HepG2 (cell line): ENCODE results near the gene GEMIN2. TPM values are rescaled to one million over a fixed set of nuclear protein-coding genes. Genes with fewer than 3 reads are reported as not detected.
A peak's percentile ranks its signal among the peaks of the same experiment; 100 is the strongest.

Source experiments
- ATAC-seq: fragments of 200-7000 bp; cut with Tn5 transposase; 3 replicates; pipeline ENCODE4 v1.9.1; 2020; ENCODE audit warnings: mild to moderate bottlenecking, moderate library complexity
- BruUV-seq: library from RNA; stranded (reverse); fragments of 400-500 nt; replicated peaks from 2 replicates; lab custom pipeline; 2021; lab: Mats Ljungman, UMichigan
- CTCF ChIA-PET: fragments of 300-600 bp; formaldehyde crosslinking; extraction: SDS; loops from one replicate; lab custom pipeline; 2021; ENCODE audit warnings: low total read pairs, inconsistent platforms, low intra/inter-chr PET ratio; lab: Yijun Ruan, JAX
- POLR2A ChIA-PET: fragments of 350-600 bp; sonication (Branson Sonifier 250); formaldehyde crosslinking; loops from one replicate; lab custom pipeline; 2020; ENCODE audit warnings: antibody characterized with exemption, inconsistent platforms; lab: Yijun Ruan, JAX
- DNase-seq: peaks from one replicate; pipeline ENCODE4 v3.0.0-alpha.2; 2015; ENCODE audit warnings: low spot score
- FAIRE-seq: peaks from 3 replicates; lab custom pipeline; 2011; peaks lifted over from hg19 to GRCh38; lab: Jason Lieb, UNC
- H2AFZ ChIP-seq: one replicate; pipeline ENCODE4 v1.6.1; 2011; ENCODE audit warnings: low read length, inconsistent platforms
- H3K27ac ChIP-seq: fragments of 300-600 bp; 3 replicates; pipeline ENCODE4 v1.8.0; 2011; ENCODE audit warnings: mixed run types, mild to moderate bottlenecking, mixed read lengths, low read length, inconsistent platforms; ENCODE audit not compliant: insufficient read depth; ENCODE audit errors: extremely low read length
- H3K27me3 ChIP-seq, 2 experiments: fragments of 200-600 bp in 1 of 2; 2 replicates in 1 of 2; 3 replicates in 1 of 2; pipeline versions ENCODE4 v1.6.0 to v1.8.0; 2011; ENCODE audit warnings: low read length in 2 of 2, mild to moderate bottlenecking in 2 of 2, moderate library complexity in 2 of 2, inconsistent platforms in 1 of 2; ENCODE audit not compliant: insufficient read depth in 2 of 2, control insufficient read depth in 1 of 2
- H3K36me3 ChIP-seq, 2 experiments: fragments of 200-600 bp in 1 of 2; replicated peaks in 1 of 2; 2 replicates in 1 of 2; 3 replicates in 1 of 2; pipeline versions ENCODE4 v1.5.1 to v1.8.0; 2011; ENCODE audit warnings: low read length in 2 of 2, inconsistent platforms in 1 of 2; ENCODE audit not compliant: insufficient read depth in 2 of 2, control insufficient read depth in 1 of 2
- H3K4me1 ChIP-seq: 2 replicates; pipeline ENCODE4 v1.5.1; 2012; ENCODE audit warnings: low read length, inconsistent platforms; ENCODE audit not compliant: insufficient read depth
- H3K4me2 ChIP-seq: 2 replicates; pipeline ENCODE4 v1.6.0; 2011; ENCODE audit warnings: low read depth, low read length, inconsistent platforms
- H3K4me3 ChIP-seq, 3 experiments: fragments of 200-600 bp in 1 of 3; sonication (generic), shearing (Covaris generic) in 1 of 3; replicated peaks in 1 of 3; 2 replicates each; pipeline ENCODE4 v1.5.1; 2011 to 2016; ENCODE audit warnings: low read length in 3 of 3, inconsistent platforms in 2 of 3, low read depth in 2 of 3, mild to moderate bottlenecking in 2 of 3, control low read depth in 1 of 3, mixed read lengths in 1 of 3; ENCODE audit not compliant: insufficient read depth in 1 of 3
- H3K79me2 ChIP-seq: one replicate; pipeline ENCODE4 v1.6.1; 2011; ENCODE audit warnings: low read length, inconsistent platforms; ENCODE audit not compliant: insufficient read depth
- H3K9ac ChIP-seq: 2 replicates; pipeline ENCODE4 v1.6.0; 2011; ENCODE audit warnings: mild to moderate bottlenecking, low read depth, low read length, inconsistent platforms; ENCODE audit not compliant: insufficient read depth
- H3K9me3 ChIP-seq: 2 replicates; pipeline ENCODE4 v1.5.1; 2012; ENCODE audit warnings: mild to moderate bottlenecking, low read length
- H4K20me1 ChIP-seq: 2 replicates; pipeline ENCODE4 v1.6.0; 2011; ENCODE audit warnings: inconsistent platforms, mild to moderate bottlenecking, low read length, moderate library complexity; ENCODE audit not compliant: insufficient read depth
- ATF4 ChIP-seq, 2 experiments: fragments of 450-650 bp in 1 of 2; sonication (generic) in 1 of 2; formaldehyde crosslinking; IDR thresholded peaks; 2 replicates each; pipeline versions ENCODE4 v1.5.0 to v1.8.0; 2020 to 2022; ENCODE audit warnings: mild to moderate bottlenecking in 1 of 2, missing genetic modification reagents in 1 of 2
- ATF6 ChIP-seq: sonication (generic); formaldehyde crosslinking; conservative IDR thresholded peaks from 2 replicates; pipeline ENCODE4 v1.4.0; 2020; ENCODE audit warnings: missing genetic modification reagents
- DNMT3B ChIP-seq: conservative IDR thresholded peaks from 2 replicates; pipeline ENCODE4 v1.6.1; 2016; ENCODE audit warnings: missing biosample characterization, control low read depth
- ERF ChIP-seq: IDR thresholded peaks from 2 replicates; pipeline ENCODE4 v1.6.1; 2018; ENCODE audit warnings: missing biosample characterization, missing genetic modification reagents
- HMGXB3 ChIP-seq: sonication (generic); formaldehyde crosslinking; IDR thresholded peaks from 2 replicates; pipeline ENCODE4 v1.4.0; 2020; ENCODE audit warnings: missing genetic modification reagents, borderline replicate concordance
- MIER3 ChIP-seq: IDR thresholded peaks from 2 replicates; pipeline ENCODE4 v1.6.1; 2016; ENCODE audit warnings: missing compliant biosample characterization, borderline replicate concordance
- MIXL1 ChIP-seq: IDR thresholded peaks from 2 replicates; pipeline ENCODE4 v1.6.1; 2016
- NFKB2 ChIP-seq: sonication (generic); formaldehyde crosslinking; IDR thresholded peaks from 2 replicates; pipeline ENCODE4 v1.4.0; 2020; ENCODE audit warnings: missing genetic modification reagents, borderline replicate concordance
- RBFOX2 ChIP-seq: fragments of 200-400 bp; formaldehyde crosslinking; IDR thresholded peaks from 2 replicates; pipeline ENCODE4 v1.6.1; 2017; ENCODE audit warnings: low read depth, mild to moderate bottlenecking, low read length
- RFXANK ChIP-seq: IDR thresholded peaks from 2 replicates; pipeline ENCODE4 v1.6.1; 2016
- SMAD3 ChIP-seq: sonication (generic); formaldehyde crosslinking; IDR thresholded peaks from 2 replicates; pipeline ENCODE4 v1.4.0; 2020; ENCODE audit warnings: missing genetic modification reagents
- SOX13 ChIP-seq, 3 experiments: fragments of 450-650 bp in 1 of 3; sonication (generic) in 1 of 3; formaldehyde crosslinking in 1 of 3; IDR thresholded peaks in 2 of 3; conservative IDR thresholded peaks in 1 of 3; 2 replicates each; pipeline versions ENCODE4 v1.5.0 to v1.6.1; 2016 to 2020; ENCODE audit warnings: antibody characterized with exemption in 1 of 3, mild to moderate bottlenecking in 1 of 3, missing compliant biosample characterization in 1 of 3, missing genetic modification reagents in 1 of 3, moderate library complexity in 1 of 3
- ZBTB1 ChIP-seq: sonication (generic); formaldehyde crosslinking; IDR thresholded peaks from 2 replicates; pipeline ENCODE4 v1.4.0; 2020; ENCODE audit warnings: missing genetic modification reagents, borderline replicate concordance
- ZC3H13 ChIP-seq: sonication (generic); formaldehyde crosslinking; IDR thresholded peaks from 2 replicates; pipeline ENCODE4 v1.8.1; 2023; ENCODE audit warnings: mild to moderate bottlenecking, missing genetic modification reagents, moderate library complexity
- ZNF264 ChIP-seq: sonication (generic); formaldehyde crosslinking; IDR thresholded peaks from 2 replicates; pipeline ENCODE4 v1.4.0; 2020; ENCODE audit warnings: missing genetic modification reagents
- ZNF703 ChIP-seq: sonication (generic); formaldehyde crosslinking; IDR thresholded peaks from 2 replicates; pipeline ENCODE4 v1.5.1; 2020; ENCODE audit warnings: missing genetic modification reagents, mild to moderate bottlenecking, moderate library complexity, borderline replicate concordance
- ZSCAN21 ChIP-seq: sonication (generic); formaldehyde crosslinking; IDR thresholded peaks from 2 replicates; pipeline ENCODE4 v1.8.0; 2022; ENCODE audit warnings: mild to moderate bottlenecking, missing genetic modification reagents, moderate library complexity, borderline replicate concordance
- in situ Hi-C: cut with HindIII; loops from 2 replicates; pipeline ENCODE4 v1.10.0; 2017; ENCODE audit warnings: low pct_unique_long_range_greater_than_20kb; ENCODE audit not compliant: extremely low pct_ligation_motif_present
- intact Hi-C: fragments of 100-400 bp; cut with micrococcal nuclease; formaldehyde crosslinking; loops from one replicate; pipeline ENCODE4 v1.10.0; 2022; ENCODE audit not compliant: unreplicated experiment
- polyA plus RNA-seq, 8 experiments: library from polyadenylated mRNA; depleted of rRNA in 3 of 8; stranded (reverse) in 7 of 8; unstranded in 1 of 8; fragments of >200 nt; fragmentation: Illumina TruSeq in 4 of 8; extraction: Trizol in 4 of 8; gene quantifications; 2 replicates each; pipeline versions ENCODE4 v1.2.1 to v1.2.3, GENCODE V29; 2011 to 2016; ENCODE audit warnings: low read depth in 4 of 8, missing spikeins in 1 of 8, mixed read lengths in 1 of 8; ENCODE audit not compliant: insufficient read depth in 1 of 8
- total RNA-seq, 5 experiments: library from RNA; depleted of rRNA; stranded (reverse); fragments of >200 nt; fragmentation: Illumina TruSeq; extraction: Trizol; gene quantifications; 2 replicates each; pipeline ENCODE4 v1.2.3, GENCODE V29; 2016; ENCODE audit warnings: low read depth in 1 of 5

GEMIN2 gene
- total and polyA plus RNA-seq, 2 of the 13 experiments (the other 11 are each of a cell fraction or from before 2014, with no cell fraction given), result 54.8 to 110 TPM

- ChIA-PET POLR2A (interaction anchor here (1.5 to 4.1 kb wide), 6 partner anchors 15 to 333 kb away, joined by 3 to 25 read pairs (median 9); partner anchors contain the start of genes FBXO33, GEMIN2, PNN and TRAPPC6B), CTCF (no interaction called here)
- Histone ChIP-seq H4K20me1 (peaks cover 73% of the 10 kb centered on the region), H3K4me3 (peak overlapping the region; percentile 5 to 90 (median 8); a peak in 4 of 6 replicates), H3K36me3 (peaks cover 12 to 25% of the 10 kb centered on the region in 2 experiments), H3K27me3 (no peaks in the 10 kb centered on the region; a peak in 1 of 5 replicates), H3K9ac (peak overlapping the region; percentile 12; the same call in 1 of the 2 replicates), H3K9me3 (no peaks in the 10 kb centered on the region), H3K27ac (peak overlapping the region; percentile 0), H3K4me1 (peaks cover 82% of the 10 kb centered on the region), H3K4me2 (peak overlapping the region; percentile 78), H2AFZ (no peak overlapping the region), H3K79me2 (peaks cover 84% of the 10 kb centered on the region)
- ATAC-seq (no peak), FAIRE-seq (no peak), DNase-seq (no peak)
- in situ Hi-C loops, result loop anchor here (5.0 kb wide), 1 partner anchor 333 kb away; the partner anchor contains the start of gene FBXO33
- intact Hi-C loops, result no loop called here
- BruUV-seq, result TSS peak; percentile 11
- TF ChIP-seq RBFOX2 (peak; percentile 52), ZNF264 (no peak), ZSCAN21 (no peak), ZNF703 (CRISPR knock-in tag) (no peak), NFKB2 (CRISPR knock-in tag) (no peak), ATF4 (CRISPR knock-in tag; IDR thresholded peaks at IDR 0.05) (no peak), DNMT3B (CRISPR knock-in tag) (no peak), SMAD3 (CRISPR knock-in tag) (0 out of 2 replicates have a peak, but pooled peaks have one; percentile 19), HMGXB3 (CRISPR knock-in tag) (peak; percentile 30; the same call in 1 of the 2 replicates), MIER3 (CRISPR knock-in tag) (0 out of 2 replicates have a peak, but pooled peaks have one; percentile 52), RFXANK (CRISPR knock-in tag) (0 out of 2 replicates have a peak, but pooled peaks have one; percentile 27), SOX13 (IDR thresholded peaks at IDR 0.05) (no peak), SOX13 (CRISPR knock-in tag; conservative IDR thresholded peaks at IDR 0.05 in 1 of 2, IDR thresholded peaks at IDR 0.05 in 1 of 2) (0 out of 4 replicates have a peak, but pooled peaks of 1 of the 2 experiments have one; percentile 51), ERF (peak; percentile 26; the same call in 1 of the 2 replicates), MIXL1 (CRISPR knock-in tag) (0 out of 2 replicates have a peak, but pooled peaks have one; percentile 9), ZBTB1 (CRISPR knock-in tag) (no peak), ATF6 (CRISPR knock-in tag) (0 out of 2 replicates have a peak, but pooled peaks have one; percentile 54), ZC3H13 (CRISPR knock-in tag) (no peak)
Measured at GRCh38 chr14:39099748-39100147, 14.4 kb upstream of the GEMIN2 start.
